Measurements from ENCODE around the gene IRX1.

The IRX1 gene

DNA sequence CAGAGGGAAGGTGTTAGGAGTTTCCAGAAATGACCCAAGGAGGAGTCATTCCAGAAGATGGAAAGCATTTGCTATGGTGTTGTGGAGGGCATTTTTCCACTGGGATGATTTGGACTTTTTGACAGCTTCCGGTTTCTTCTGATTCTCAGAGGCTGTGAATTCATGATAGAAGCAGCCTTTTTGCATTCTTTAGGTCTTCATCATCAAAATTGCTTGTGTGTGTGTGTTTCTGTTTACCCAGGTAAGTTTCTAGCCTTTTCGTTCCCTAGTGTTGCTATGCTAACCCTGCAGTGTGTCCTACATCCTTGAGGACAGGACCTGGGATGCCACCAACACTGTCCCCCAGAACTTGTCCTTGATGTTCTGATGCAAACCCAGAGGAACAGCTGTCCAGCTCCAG, 19.6 kb downstream of the IRX1 start:
- no peak for DNase-seq (ENCODE audit: low spot score)
- TF ChIP-seq CTCF (conservative IDR thresholded peaks at IDR 0.05; ENCODE audit: low read depth) = no peak
- CTCF ChIA-PET = no interaction called here
- POLR2A ChIA-PET (ENCODE audit: low non-redundant PET) = no interaction called here
- H3K27ac ChIP-seq = no peak overlapping the region

DNA sequence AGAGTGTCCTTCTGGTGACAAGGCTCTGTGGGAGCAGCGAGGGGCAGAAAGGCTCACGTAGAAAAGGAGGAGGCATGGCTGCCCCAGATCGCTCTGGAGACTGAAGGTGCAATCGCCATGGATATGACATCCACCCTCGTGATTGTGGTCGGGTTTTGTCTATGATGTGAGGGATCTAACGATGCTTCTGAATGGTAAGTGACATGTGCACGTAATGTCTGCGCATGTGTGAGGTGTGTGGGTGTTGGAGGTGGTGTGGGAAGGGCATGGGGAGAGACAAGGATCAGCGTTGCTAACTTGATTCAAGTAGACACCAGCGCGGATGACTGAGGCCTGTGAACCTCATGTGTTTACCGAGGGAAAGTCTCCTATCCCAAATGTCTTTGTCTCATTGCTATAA, 20.2 kb downstream of the IRX1 start:
- CTCF ChIA-PET = no interaction called here
- no peak for TF ChIP-seq CTCF (conservative IDR thresholded peaks at IDR 0.05; ENCODE audit: low read depth)
- DNase-seq (ENCODE audit: low spot score) = no peak
- H3K27ac ChIP-seq = no peak overlapping the region
- POLR2A ChIA-PET (ENCODE audit: low non-redundant PET) = no interaction called here

DNA sequence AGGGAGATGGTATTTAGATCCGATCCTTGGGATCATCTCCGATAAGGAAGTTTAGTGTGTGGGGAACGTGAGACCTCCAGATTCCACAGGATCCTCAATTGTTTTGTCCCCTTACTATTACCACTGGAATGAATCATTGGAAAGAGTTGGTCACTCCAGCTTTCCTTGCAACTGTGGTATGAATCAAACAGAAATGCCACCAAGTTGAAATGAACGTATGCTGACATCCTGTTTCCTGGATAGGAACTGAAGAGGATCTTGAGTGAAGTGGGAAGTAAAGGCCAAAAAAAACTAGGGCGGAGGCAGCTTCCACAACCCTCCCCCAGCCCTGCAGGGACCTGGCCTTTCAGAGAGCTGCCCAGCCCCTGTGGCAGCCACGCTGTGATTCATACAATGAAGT, 23.9 kb downstream of the IRX1 start:
- CTCF ChIA-PET = no interaction called here
- no peak for TF ChIP-seq CTCF (conservative IDR thresholded peaks at IDR 0.05; ENCODE audit: low read depth)
- POLR2A ChIA-PET (ENCODE audit: low non-redundant PET) = no interaction called here
- H3K27ac ChIP-seq = no peak overlapping the region
- no peak for DNase-seq (ENCODE audit: low spot score)

DNA sequence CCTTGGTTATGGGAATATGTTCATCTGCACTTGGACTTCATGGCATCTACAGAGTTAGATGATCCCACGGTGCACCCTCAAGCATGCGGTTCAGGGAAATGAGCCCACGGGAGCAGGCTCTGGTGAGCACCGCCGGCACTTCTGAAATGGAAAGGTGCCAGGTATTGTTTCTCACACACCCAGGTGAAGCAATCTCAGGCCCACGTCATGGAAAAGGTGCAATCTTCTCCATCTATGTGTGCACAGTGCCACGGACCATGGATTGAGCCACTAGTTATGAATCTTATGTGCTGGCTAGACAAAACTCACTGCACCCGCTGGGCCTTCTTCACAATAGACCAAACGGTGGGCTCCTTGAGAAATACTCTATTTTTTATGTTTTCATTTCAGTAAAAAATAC, 27.3 kb downstream of the IRX1 start:
- TF ChIP-seq CTCF (conservative IDR thresholded peaks at IDR 0.05; ENCODE audit: low read depth) = no peak
- no peak for DNase-seq (ENCODE audit: low spot score)
- ChIA-PET POLR2A (ENCODE audit: low non-redundant PET) (no interaction called here), CTCF (interaction anchor here (0.8 kb wide), 1 partner anchor 86 kb away, joined by 3 read pairs; no protein-coding TSS in a partner anchor)
- H3K27ac ChIP-seq = no peak overlapping the region

DNA sequence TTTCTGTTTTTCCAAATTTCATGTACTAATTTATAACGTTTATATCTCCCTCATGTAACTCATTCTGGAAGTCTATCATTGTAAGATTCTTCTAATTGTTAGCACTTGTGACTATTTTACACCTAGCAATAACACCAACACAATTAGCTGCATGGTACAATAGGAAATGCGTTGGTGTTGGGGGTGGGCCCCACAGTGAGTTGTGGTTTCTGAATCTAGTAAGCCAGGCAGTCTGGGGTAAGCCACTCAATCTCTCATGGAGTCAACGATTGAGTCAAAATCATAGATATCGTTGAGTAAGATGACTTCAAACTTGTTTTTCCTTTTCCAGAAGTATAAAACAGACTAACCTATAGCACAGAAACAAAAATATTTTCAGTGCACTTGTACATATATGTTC, 30.0 kb downstream of the IRX1 start:
- CTCF ChIA-PET = no interaction called here
- no peak for TF ChIP-seq CTCF (conservative IDR thresholded peaks at IDR 0.05; ENCODE audit: low read depth)
- POLR2A ChIA-PET (ENCODE audit: low non-redundant PET) = no interaction called here
- no peak overlapping the region for H3K27ac ChIP-seq
- no peak for DNase-seq (ENCODE audit: low spot score)

DNA sequence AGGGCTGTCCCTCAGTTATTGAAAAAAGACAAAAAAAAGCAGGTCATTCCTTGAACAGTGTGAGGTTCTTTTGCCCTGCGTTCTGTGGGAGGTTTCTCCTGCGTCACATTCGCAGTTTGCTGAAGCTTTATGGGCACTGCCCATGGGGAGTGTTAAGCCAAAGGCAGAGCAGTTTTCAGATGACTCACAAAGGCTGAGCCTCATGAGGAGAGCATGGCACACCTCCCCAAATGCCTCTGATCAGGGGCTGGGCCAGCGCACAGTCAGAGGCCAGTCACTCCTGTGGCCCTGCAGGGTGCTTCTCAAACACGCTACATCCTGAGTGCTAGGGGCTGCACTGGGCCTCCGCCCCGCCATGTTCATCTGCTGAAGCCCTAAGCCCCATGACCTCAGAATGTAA, 38.4 kb downstream of the IRX1 start:
- POLR2A ChIA-PET (ENCODE audit: low non-redundant PET) = no interaction called here
- CTCF ChIA-PET = no interaction called here
- TF ChIP-seq CTCF (conservative IDR thresholded peaks at IDR 0.05; ENCODE audit: low read depth) = no peak
- DNase-seq (ENCODE audit: low spot score) = no peak
- no peak overlapping the region for H3K27ac ChIP-seq

DNA sequence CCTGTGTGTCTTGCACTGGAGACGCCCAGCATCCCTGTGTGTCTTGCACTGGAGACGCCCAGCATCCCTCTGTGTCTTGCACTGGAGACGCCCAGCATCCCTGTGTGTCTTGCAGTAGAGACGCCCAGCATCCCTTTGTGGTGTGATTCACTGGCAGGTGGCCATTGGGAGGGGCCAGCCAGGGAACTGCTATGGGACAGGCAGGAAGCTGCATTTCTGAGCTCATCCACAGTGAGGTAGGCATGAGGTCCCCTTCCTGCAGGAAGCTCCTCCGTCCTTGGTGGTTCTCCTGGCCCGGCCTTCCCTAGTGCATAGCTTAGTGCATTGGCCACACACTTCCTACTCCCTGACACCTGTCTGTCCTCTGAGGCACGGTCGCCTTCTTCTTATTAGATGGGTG, 43.5 kb downstream of the IRX1 start:
- DNase-seq (ENCODE audit: low spot score) = no peak
- H3K27ac ChIP-seq = no peak overlapping the region
- CTCF ChIA-PET = no interaction called here
- POLR2A ChIA-PET (ENCODE audit: low non-redundant PET) = no interaction called here
- no peak for TF ChIP-seq CTCF (conservative IDR thresholded peaks at IDR 0.05; ENCODE audit: low read depth)

All from RWPE1 (cell line).